Smooth muscle cell (in vitro differentiated cells): ENCODE measurements around the gene CEP295NL. TPM values are rescaled to one million over a fixed set of nuclear protein-coding genes. Genes with fewer than 3 reads are reported as not detected.

ENCODE experiments used
- DNase-seq: peaks from one replicate; lab custom pipeline; 2025; ENCODE audit not compliant: unreplicated experiment; lab: John Stamatoyannopoulos, UW
- H2AFZ ChIP-seq: fragments of 200-600 bp; sonication (generic); 2 replicates; pipeline ENCODE4 v1.6.0; 2016; ENCODE audit warnings: antibody characterized with exemption, low read depth, mild to moderate bottlenecking
- H3F3A ChIP-seq: fragments of 200-600 bp; sonication (generic); 2 replicates; pipeline ENCODE4 v1.6.0; 2017; ENCODE audit warnings: antibody characterized with exemption, low read depth
- H3K27ac ChIP-seq: fragments of 200-600 bp; sonication (generic); 2 replicates; pipeline ENCODE4 v1.5.1; 2016; ENCODE audit warnings: low read depth, mild to moderate bottlenecking
- H3K27me3 ChIP-seq: fragments of 200-600 bp; sonication (generic); 2 replicates; pipeline ENCODE4 v1.6.1; 2016; ENCODE audit warnings: low read depth, mild to moderate bottlenecking
- H3K36me3 ChIP-seq: fragments of 200-600 bp; sonication (generic); 2 replicates; pipeline ENCODE4 v1.5.1; 2016; ENCODE audit warnings: low read depth
- H3K4me1 ChIP-seq: fragments of 200-600 bp; sonication (generic); 2 replicates; pipeline ENCODE4 v1.5.1; 2016; ENCODE audit warnings: low read depth
- H3K4me2 ChIP-seq: fragments of 200-600 bp; sonication (generic); 2 replicates; pipeline ENCODE4 v1.6.0; 2016; ENCODE audit warnings: mild to moderate bottlenecking
- H3K4me3 ChIP-seq: fragments of 200-600 bp; sonication (generic); 2 replicates; pipeline ENCODE4 v1.5.1; 2016; ENCODE audit warnings: mild to moderate bottlenecking
- H3K79me2 ChIP-seq: fragments of 200-600 bp; sonication (generic); 2 replicates; pipeline ENCODE4 v1.6.0; 2016; ENCODE audit warnings: low read depth, mild to moderate bottlenecking
- H3K9ac ChIP-seq: fragments of 200-600 bp; sonication (generic); 2 replicates; pipeline ENCODE4 v1.6.0; 2016; ENCODE audit warnings: low read depth
- H3K9me3 ChIP-seq: fragments of 200-600 bp; sonication (generic); replicated peaks from 2 replicates; pipeline ENCODE4 v1.5.1; 2016; ENCODE audit warnings: low read depth
- H4K20me1 ChIP-seq: fragments of 200-600 bp; sonication (generic); 2 replicates; pipeline ENCODE4 v1.6.0; 2016; ENCODE audit warnings: low read depth
- CTCF ChIP-seq: fragments of 200-600 bp; sonication (generic); IDR thresholded peaks from 2 replicates; pipeline ENCODE4 v1.5.1; 2017; ENCODE audit warnings: borderline replicate concordance, mild to moderate bottlenecking, antibody characterized with exemption; ENCODE audit not compliant: insufficient read depth, poor library complexity, severe bottlenecking
- WGBS: methylation state at CpG from one replicate; pipeline ENCODE4 v1.1.7; 2016; ENCODE audit warnings: low lambda C conversion rate; 5-methylcytosine and 5-hydroxymethylcytosine counted together
- polyA plus RNA-seq: library from polyadenylated mRNA; unstranded; fragments of >200 nt; fragmentation: Nextera tagmentation; extraction: Ambion mirVana; gene quantifications from 2 replicates; pipeline ENCODE4 v1.2.1, GENCODE V29; 2016
- total RNA-seq: library from RNA; depleted of rRNA; stranded (reverse); fragments of >200 nt; gene quantifications from 2 replicates; pipeline ENCODE4 v1.2.3, GENCODE V29; 2014

Gene CEP295NL
- total and polyA plus RNA-seq, 2 experiments from 2014 or later: 1.2 TPM; not detected in 1

GRCh38 chr17:78901806-78902205, 1.2 kb downstream of the CEP295NL start:
- Histone ChIP-seq H3K4me3 (no peak overlapping the region), H3K9me3 (no peaks in the 10 kb centered on the region), H3K79me2 (peaks cover 62% of the 10 kb centered on the region), H3K27me3 (no peaks in the 10 kb centered on the region), H3K27ac (no peak overlapping the region), H3K36me3 (no peaks in the 10 kb centered on the region), H3K4me1 (peaks cover 17% of the 10 kb centered on the region), H3K4me2 (no peak overlapping the region), H4K20me1 (peaks cover 100% of the 10 kb centered on the region), H2AFZ (no peak overlapping the region), H3K9ac (no peak overlapping the region), H3F3A (no peaks in the 10 kb centered on the region)
- no peak for DNase-seq
- TF ChIP-seq CTCF: no peak
- WGBS: 97% methylated on average over 10 of the region's 10 CpGs

- Histone ChIP-seq H3K27ac (no peak overlapping the region), H3K36me3 (no peaks in the 10 kb centered on the region), H3K9ac (no peak overlapping the region), H2AFZ (no peak overlapping the region), H4K20me1 (peaks cover 100% of the 10 kb centered on the region), H3K4me1 (peaks cover 17% of the 10 kb centered on the region), H3K27me3 (no peaks in the 10 kb centered on the region), H3K4me3 (no peak overlapping the region), H3K79me2 (peaks cover 52% of the 10 kb centered on the region), H3F3A (no peaks in the 10 kb centered on the region), H3K4me2 (no peak overlapping the region), H3K9me3 (no peaks in the 10 kb centered on the region)
- WGBS: 90% methylated on average over 29 of the region's 29 CpGs
- no peak for TF ChIP-seq CTCF
- DNase-seq: no peak
Observed at GRCh38 chr17:78900816-78901215, 2.2 kb downstream of the CEP295NL start.

- Histone ChIP-seq H3K27ac (no peak overlapping the region), H2AFZ (no peak overlapping the region), H4K20me1 (peaks cover 100% of the 10 kb centered on the region), H3K79me2 (peaks cover 53% of the 10 kb centered on the region), H3K9ac (no peak overlapping the region), H3K4me2 (no peak overlapping the region), H3K9me3 (no peaks in the 10 kb centered on the region), H3K4me3 (no peak overlapping the region), H3K4me1 (peaks cover 17% of the 10 kb centered on the region), H3F3A (no peaks in the 10 kb centered on the region), H3K36me3 (no peaks in the 10 kb centered on the region), H3K27me3 (no peaks in the 10 kb centered on the region)
- no peak for TF ChIP-seq CTCF
- DNase-seq: no peak
- 57% methylated on average over 18 of the region's 18 CpGs for WGBS
Observed at GRCh38 chr17:78899361-78900260, 3.4 kb downstream of the CEP295NL start.
